Measurements from ENCODE around the gene GRIK5. TPM values are rescaled to one million over a fixed set of nuclear protein-coding genes. Genes with fewer than 3 reads are reported as not detected.

The GRIK5 gene
- polyA plus RNA-seq, 1 donor from 2014 or later = 22.4 TPM

- Histone ChIP-seq H3K4me3 (ENCODE audit: low read length) (no peak overlapping the region), H3K9me2 (ENCODE audit: insufficient read depth, low read length) (no peaks in the 10 kb centered on the region), H3K9ac (ENCODE audit: low read length) (no peak overlapping the region), H3K79me2 (replicated peaks; ENCODE audit: insufficient read depth, low read length) (no peaks in the 10 kb centered on the region), H3F3A (ENCODE audit: insufficient read depth, low read length, poor library complexity, severe bottlenecking) (no peaks in the 10 kb centered on the region), H3K4me2 (ENCODE audit: low read length) (no peak overlapping the region), H3K36me3 (ENCODE audit: insufficient read depth, low read length) (peaks cover 9% of the 10 kb centered on the region), H2AFZ (ENCODE audit: low read depth, low read length) (no peak overlapping the region), H4K20me1 (ENCODE audit: insufficient read depth) (no peaks in the 10 kb centered on the region), H3K27me3 (ENCODE audit: insufficient read depth, low read depth, low read length) (no peaks in the 10 kb centered on the region), H3K9me3 (ENCODE audit: low read length) (no peaks in the 10 kb centered on the region), H3K27ac (ENCODE audit: low read length) (no peak overlapping the region)
- TF ChIP-seq SMC3 (conservative IDR thresholded peaks at IDR 0.05; ENCODE audit: poor library complexity) = no peak
- TF ChIP-seq POLR2AphosphoS5 (IDR thresholded peaks at IDR 0.05) = no peak
- TF ChIP-seq MXI1 (conservative IDR thresholded peaks at IDR 0.05; ENCODE audit: poor library complexity, severe bottlenecking) = no peak
- no peak for TF ChIP-seq EP300 (conservative IDR thresholded peaks at IDR 0.05; ENCODE audit: poor library complexity, severe bottlenecking)
- TF ChIP-seq REST (IDR thresholded peaks at IDR 0.05; ENCODE audit: borderline replicate concordance) = no peak
- no peak for TF ChIP-seq RAD21 (conservative IDR thresholded peaks at IDR 0.05)
- TF ChIP-seq CTCF (IDR thresholded peaks at IDR 0.05; ENCODE audit: poor library complexity, severe bottlenecking) = no peak
- TF ChIP-seq EZH2 (IDR thresholded peaks at IDR 0.05; ENCODE audit: borderline replicate concordance, insufficient read depth, low read length, poor library complexity, severe bottlenecking) = no peak
- no peak for TF ChIP-seq TAF1 (IDR thresholded peaks at IDR 0.05; ENCODE audit: low read depth)
Observed at GRCh38 chr19:42096255-42096837, 26.3 kb upstream of the GRIK5 start.

- Histone ChIP-seq H2AFZ (ENCODE audit: low read depth, low read length) (no peak overlapping the region), H3K27me3 (ENCODE audit: insufficient read depth, low read depth, low read length) (no peaks in the 10 kb centered on the region), H3K9me2 (ENCODE audit: insufficient read depth, low read length) (no peaks in the 10 kb centered on the region), H3K9ac (ENCODE audit: low read length) (no peak overlapping the region), H4K20me1 (ENCODE audit: insufficient read depth) (no peaks in the 10 kb centered on the region), H3K4me3 (ENCODE audit: low read length) (no peak overlapping the region), H3K27ac (ENCODE audit: low read length) (no peak overlapping the region), H3K36me3 (ENCODE audit: insufficient read depth, low read length) (peaks cover 9% of the 10 kb centered on the region), H3K9me3 (ENCODE audit: low read length) (no peaks in the 10 kb centered on the region), H3K79me2 (replicated peaks; ENCODE audit: insufficient read depth, low read length) (no peaks in the 10 kb centered on the region), H3K4me2 (ENCODE audit: low read length) (no peak overlapping the region), H3F3A (ENCODE audit: insufficient read depth, low read length, poor library complexity, severe bottlenecking) (no peaks in the 10 kb centered on the region)
- no peak for TF ChIP-seq TAF1 (IDR thresholded peaks at IDR 0.05; ENCODE audit: low read depth)
- no peak for TF ChIP-seq RAD21 (conservative IDR thresholded peaks at IDR 0.05)
- TF ChIP-seq REST (IDR thresholded peaks at IDR 0.05; ENCODE audit: borderline replicate concordance) = no peak
- no peak for TF ChIP-seq EP300 (conservative IDR thresholded peaks at IDR 0.05; ENCODE audit: poor library complexity, severe bottlenecking)
- TF ChIP-seq MXI1 (conservative IDR thresholded peaks at IDR 0.05; ENCODE audit: poor library complexity, severe bottlenecking) = no peak
- TF ChIP-seq POLR2AphosphoS5 (IDR thresholded peaks at IDR 0.05) = no peak
- no peak for TF ChIP-seq CTCF (IDR thresholded peaks at IDR 0.05; ENCODE audit: poor library complexity, severe bottlenecking)
- TF ChIP-seq EZH2 (IDR thresholded peaks at IDR 0.05; ENCODE audit: borderline replicate concordance, insufficient read depth, low read length, poor library complexity, severe bottlenecking) = no peak
- no peak for TF ChIP-seq SMC3 (conservative IDR thresholded peaks at IDR 0.05; ENCODE audit: poor library complexity)
Observed at GRCh38 chr19:42095814-42096230, 25.8 kb upstream of the GRIK5 start.
